Islet of Langerhans (tissue), 1 donor: ENCODE data around the gene PIEZO1.
"Not testable (repeated sequence)": the region's sequence is repeated elsewhere in the genome, so short reads cannot be mapped to it uniquely, and the experiment has no call there.

Experiments
- FAIRE-seq: peaks from one replicate; lab custom pipeline; 2011; peaks lifted over from hg19 to GRCh38; lab: Jason Lieb, UNC

The PIEZO1 gene

GRCh38 chr16:88803264-88803987 lies 18.4 kb upstream of the PIEZO1 start, which contains the start of gene CDT1:
Gene CDT1, plus strand, starts transcription at chr16:88803789. Its CDS starts 43 bp downstream, at chr16:88803832.
- no peak for FAIRE-seq

- FAIRE-seq, result no peak
Measured at GRCh38 chr16:88800277-88800592, 15.2 kb upstream of the PIEZO1 start.

- FAIRE-seq, result no peak
Measured at GRCh38 chr16:88799569-88800276, 14.7 kb upstream of the PIEZO1 start.

GRCh38 chr16:88798772-88799455 lies 13.9 kb upstream of the PIEZO1 start:
- FAIRE-seq, result no peak

GRCh38 chr16:88798073-88798472 lies 13.1 kb upstream of the PIEZO1 start:
- FAIRE-seq, result no peak

GRCh38 chr16:88796278-88796677 lies 11.3 kb upstream of the PIEZO1 start:
- FAIRE-seq, result no peak

GRCh38 chr16:88793251-88793954 lies 8.4 kb upstream of the PIEZO1 start:
- no peak for FAIRE-seq

GRCh38 chr16:88792668-88793250 lies 7.7 kb upstream of the PIEZO1 start:
- FAIRE-seq, result no peak

- no peak for FAIRE-seq
Measured at GRCh38 chr16:88792078-88792550, 7.1 kb upstream of the PIEZO1 start.

- no peak for FAIRE-seq
Measured at GRCh38 chr16:88790312-88791211, 5.5 kb upstream of the PIEZO1 start.

GRCh38 chr16:88789594-88789993 lies 4.6 kb upstream of the PIEZO1 start:
- no peak for FAIRE-seq

- FAIRE-seq, result not testable (repeated sequence)
Measured at GRCh38 chr16:88788749-88789148, 3.7 kb upstream of the PIEZO1 start.

GRCh38 chr16:88787579-88788314 lies 2.7 kb upstream of the PIEZO1 start:
- no peak for FAIRE-seq

GRCh38 chr16:88784856-88785105 lies 239 bp downstream of the PIEZO1 start:
- FAIRE-seq, result no peak

- no peak for FAIRE-seq
Measured at GRCh38 chr16:88784074-88784855, 755 bp downstream of the PIEZO1 start.

GRCh38 chr16:88783391-88784073 lies 1.5 kb downstream of the PIEZO1 start:
- no peak for FAIRE-seq

GRCh38 chr16:88782454-88783390 lies 2.3 kb downstream of the PIEZO1 start:
- FAIRE-seq, result no peak
